Ascending aorta (tissue), 2 donors: ENCODE data around the gene PXYLP1. TPM values are rescaled to one million over a fixed set of nuclear protein-coding genes. Genes with fewer than 3 reads are reported as not detected.

ENCODE experiments used
- DNase-seq, 2 donors: peaks; one replicate each; pipeline ENCODE4 v3.0.0-alpha.2; 2019; ENCODE audit warnings: low spot score in 2 of 2
- H3K27ac ChIP-seq, 2 donors: fragments of 200-600 bp; sonication (generic); one replicate each; pipeline ENCODE4 v1.5.1; 2016 to 2017; ENCODE audit warnings: mild to moderate bottlenecking in 1 of 2
- H3K27me3 ChIP-seq: fragments of 200-600 bp; sonication (generic); one replicate; pipeline ENCODE4 v1.5.1; 2017
- H3K36me3 ChIP-seq, 2 donors: fragments of 200-600 bp; sonication (generic); one replicate each; pipeline ENCODE4 v1.5.1; 2016
- H3K4me1 ChIP-seq, 2 donors: fragments of 200-600 bp; sonication (generic); one replicate each; pipeline ENCODE4 v1.5.1; 2016 to 2017; ENCODE audit warnings: mild to moderate bottlenecking in 1 of 2
- H3K4me3 ChIP-seq, 2 donors: fragments of 200-600 bp; sonication (generic); one replicate each; pipeline ENCODE4 v1.5.1; 2016 to 2017; ENCODE audit warnings: mild to moderate bottlenecking in 1 of 2
- H3K9me3 ChIP-seq, 2 donors: fragments of 200-600 bp; sonication (generic); one replicate each; pipeline ENCODE4 v1.5.1; 2016
- intact Hi-C: fragments of 100-400 bp; cut with DNase I; formaldehyde crosslinking; loops from one replicate; pipeline ENCODE4 v1.15.1; 2023
- total RNA-seq: library from RNA; depleted of rRNA; stranded (reverse); fragments of >200 nt; gene quantifications from one replicate; pipeline ENCODE4 v1.1.0, GENCODE V29; 2016
- TF ChIP-seq, protein P1 (sequence below), 3 experiments: fragments of 200-600 bp in 2 of 3; fragments of 450-650 bp in 1 of 3; sonication (generic) in 2 of 3; IDR thresholded peaks; one replicate each; pipeline ENCODE4 v1.5.1; 2016 to 2019; ENCODE audit warnings: antibody characterized with exemption in 3 of 3, mild to moderate bottlenecking in 1 of 3, moderate library complexity in 1 of 3

PXYLP1 gene
- total RNA-seq, 1 donor from 2014 or later: 14.2 TPM

DNA sequence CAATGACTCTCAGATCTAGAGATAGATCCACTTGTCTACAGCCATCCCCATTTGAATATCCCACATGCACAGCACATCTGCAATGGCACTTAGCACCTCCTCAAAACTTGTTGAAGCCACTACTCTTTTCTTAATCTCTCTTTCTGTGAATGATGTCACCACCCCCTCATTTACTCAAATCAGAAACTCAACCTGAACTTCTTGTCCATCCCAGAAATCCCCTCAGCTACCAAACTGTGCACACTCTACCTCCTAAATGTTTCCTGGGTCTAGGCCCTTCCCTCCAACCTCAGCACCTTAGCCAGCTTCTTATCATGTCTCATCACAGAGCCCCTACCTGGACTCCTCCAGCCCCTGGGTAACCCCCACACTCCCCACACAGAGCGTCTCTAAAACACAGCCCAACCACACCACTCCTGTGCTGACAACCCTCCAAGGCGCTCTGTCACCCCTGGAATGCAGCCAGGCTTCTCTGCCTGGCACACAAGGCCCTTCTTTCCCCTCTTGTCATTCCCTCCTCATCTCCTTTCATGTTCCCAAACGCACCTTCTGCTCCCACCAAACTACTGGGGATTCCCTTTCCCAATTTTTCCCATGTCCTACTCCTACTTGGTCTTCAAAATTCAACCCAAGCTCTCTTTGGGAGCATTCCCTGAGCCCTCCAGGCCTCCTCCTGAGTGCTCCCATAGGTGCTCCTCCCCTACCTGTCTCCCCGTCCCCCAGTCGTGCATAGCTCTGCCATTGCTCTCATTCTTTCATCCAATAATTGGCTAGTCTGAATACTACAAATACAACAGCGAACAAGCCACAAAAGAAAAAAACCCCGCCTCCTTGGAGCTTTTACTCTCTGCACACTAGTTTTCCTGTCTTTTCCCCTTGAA is 96.9 kb downstream of the PXYLP1 start:
- Histone ChIP-seq H3K27ac (no peak overlapping the region), H3K27me3 (no peaks in the 10 kb centered on the region), H3K36me3 (no peaks in the 10 kb centered on the region), H3K4me3 (no peak overlapping the region), H3K9me3 (no peaks in the 10 kb centered on the region), H3K4me1 (peaks cover 0 to 2% of the 10 kb centered on the region in 2 donors)
- DNase-seq: no peak
- TF ChIP-seq, protein P1, sequence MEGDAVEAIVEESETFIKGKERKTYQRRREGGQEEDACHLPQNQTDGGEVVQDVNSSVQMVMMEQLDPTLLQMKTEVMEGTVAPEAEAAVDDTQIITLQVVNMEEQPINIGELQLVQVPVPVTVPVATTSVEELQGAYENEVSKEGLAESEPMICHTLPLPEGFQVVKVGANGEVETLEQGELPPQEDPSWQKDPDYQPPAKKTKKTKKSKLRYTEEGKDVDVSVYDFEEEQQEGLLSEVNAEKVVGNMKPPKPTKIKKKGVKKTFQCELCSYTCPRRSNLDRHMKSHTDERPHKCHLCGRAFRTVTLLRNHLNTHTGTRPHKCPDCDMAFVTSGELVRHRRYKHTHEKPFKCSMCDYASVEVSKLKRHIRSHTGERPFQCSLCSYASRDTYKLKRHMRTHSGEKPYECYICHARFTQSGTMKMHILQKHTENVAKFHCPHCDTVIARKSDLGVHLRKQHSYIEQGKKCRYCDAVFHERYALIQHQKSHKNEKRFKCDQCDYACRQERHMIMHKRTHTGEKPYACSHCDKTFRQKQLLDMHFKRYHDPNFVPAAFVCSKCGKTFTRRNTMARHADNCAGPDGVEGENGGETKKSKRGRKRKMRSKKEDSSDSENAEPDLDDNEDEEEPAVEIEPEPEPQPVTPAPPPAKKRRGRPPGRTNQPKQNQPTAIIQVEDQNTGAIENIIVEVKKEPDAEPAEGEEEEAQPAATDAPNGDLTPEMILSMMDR (IDR thresholded peaks at IDR 0.05): no peak
- intact Hi-C loops: no loop called here

DNA sequence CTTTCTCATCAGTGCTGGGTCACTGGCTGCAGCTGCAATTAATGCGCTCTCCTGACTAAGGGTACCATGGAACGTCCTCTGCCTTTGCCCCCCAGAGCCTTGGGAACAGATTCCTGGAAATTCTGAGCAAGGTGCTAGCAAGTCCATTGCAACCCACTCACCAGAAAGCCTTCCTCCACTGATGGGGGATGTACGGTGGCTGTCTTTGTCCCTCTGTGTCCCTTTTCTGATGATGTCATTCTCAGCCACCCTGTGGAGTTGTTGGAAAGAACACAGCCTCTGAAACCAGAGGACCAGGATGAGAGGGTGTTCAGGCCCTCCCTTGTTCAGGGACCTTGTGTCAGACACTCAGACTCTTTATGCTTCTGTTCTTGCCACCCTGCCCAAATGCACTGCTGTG is 98.6 kb downstream of the PXYLP1 start:
- TF ChIP-seq, protein P1 (IDR thresholded peaks at IDR 0.05): no peak
- H3K36me3 ChIP-seq: no peaks in the 10 kb centered on the region
- H3K4me3 ChIP-seq: no peak overlapping the region
- H3K27me3 ChIP-seq: no peaks in the 10 kb centered on the region
- DNase-seq: no peak
- no peak overlapping the region for H3K27ac ChIP-seq
- intact Hi-C loops: no loop called here
- no peaks in the 10 kb centered on the region for H3K9me3 ChIP-seq
- H3K4me1 ChIP-seq: peaks cover 0 to 2% of the 10 kb centered on the region in 2 donors

DNA sequence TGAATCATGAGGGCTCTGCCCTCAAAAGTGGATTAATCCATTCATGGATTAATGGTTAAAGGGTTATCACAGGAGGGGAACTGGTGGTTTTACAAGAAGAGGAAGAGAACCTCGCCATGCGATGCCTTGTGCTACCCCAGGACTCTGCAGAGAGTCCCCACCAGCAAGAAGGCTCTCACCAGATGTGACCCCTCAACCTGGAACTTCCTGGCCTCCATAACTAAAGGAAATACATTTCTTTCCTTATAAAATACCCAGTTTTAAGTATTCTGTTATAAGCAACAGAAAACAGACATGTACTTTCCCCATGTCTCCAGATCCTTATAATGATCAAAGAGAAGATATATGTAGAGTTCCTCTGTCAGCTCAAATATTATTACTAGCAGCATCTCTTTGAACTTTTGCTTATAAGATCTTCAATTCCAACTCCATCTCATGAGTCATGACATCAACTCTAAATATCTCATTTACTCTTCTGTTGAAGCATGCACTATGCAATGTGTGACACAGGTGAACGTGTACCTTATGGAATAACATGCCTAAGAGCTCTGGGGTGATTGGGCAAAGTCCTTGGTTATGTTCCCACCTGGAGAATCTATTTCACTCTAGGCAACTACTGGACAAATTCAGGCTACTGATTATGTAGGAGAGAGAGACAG is 99.2 kb downstream of the PXYLP1 start:
- H3K4me3 ChIP-seq: no peak overlapping the region
- TF ChIP-seq, protein P1 (IDR thresholded peaks at IDR 0.05): no peak
- no peak overlapping the region for H3K27ac ChIP-seq
- H3K9me3 ChIP-seq: no peaks in the 10 kb centered on the region
- H3K4me1 ChIP-seq: peaks cover 0 to 2% of the 10 kb centered on the region in 2 donors
- no peaks in the 10 kb centered on the region for H3K27me3 ChIP-seq
- no peak for DNase-seq
- H3K36me3 ChIP-seq: no peaks in the 10 kb centered on the region
- intact Hi-C loops: no loop called here

DNA sequence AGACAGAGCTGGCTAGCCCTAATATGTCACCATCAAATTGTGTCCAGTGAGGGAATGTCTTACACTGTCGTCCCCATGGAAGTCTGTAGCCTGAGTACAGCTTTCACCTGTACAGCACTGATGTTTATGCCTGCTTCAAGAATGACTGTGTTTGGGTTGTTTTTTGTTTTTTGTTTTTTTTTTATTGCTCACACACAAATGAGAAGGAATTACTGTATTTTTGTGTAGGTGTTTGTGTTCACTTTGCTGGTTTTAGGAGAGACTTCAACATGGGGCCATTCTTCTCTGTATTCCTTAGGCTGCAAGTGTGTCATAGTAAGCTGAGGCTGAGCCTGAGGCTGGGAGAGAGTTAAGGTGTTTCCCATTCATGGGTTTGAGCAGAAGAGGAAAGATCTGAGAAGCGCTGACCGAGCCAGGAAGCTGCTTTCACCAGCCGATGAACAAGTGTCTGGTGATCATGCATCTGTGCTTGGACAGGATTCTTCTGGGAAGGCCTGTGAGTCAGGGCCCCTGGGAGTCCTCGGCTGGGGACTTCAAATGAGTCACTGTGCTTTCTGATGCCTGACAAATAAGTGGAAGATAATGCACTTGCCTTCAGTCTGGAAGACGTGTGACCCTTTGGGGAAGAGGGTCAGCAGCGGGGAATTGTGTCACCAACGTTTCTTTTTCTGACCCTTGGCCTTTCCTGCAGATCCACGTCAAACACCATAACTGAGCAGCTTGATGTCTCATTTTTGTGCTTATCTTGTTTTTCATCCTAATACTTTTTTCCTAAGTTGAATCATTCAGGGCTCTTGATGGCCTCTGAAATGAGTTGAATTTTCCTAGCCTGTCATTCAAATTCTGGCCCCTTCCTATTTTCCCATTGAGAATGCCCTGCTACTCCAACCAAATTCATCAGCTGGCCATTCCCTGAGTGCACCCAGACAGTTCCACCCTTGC is 100.0 kb downstream of the PXYLP1 start:
- Histone ChIP-seq H3K4me3 (no peak overlapping the region), H3K27ac (peak overlapping the region; percentile 37 to 41), H3K36me3 (no peaks in the 10 kb centered on the region), H3K27me3 (no peaks in the 10 kb centered on the region), H3K9me3 (no peaks in the 10 kb centered on the region), H3K4me1 (peaks cover 0 to 2% of the 10 kb centered on the region in 2 donors)
- TF ChIP-seq, protein P1 (IDR thresholded peaks at IDR 0.05): no peak
- DNase-seq: peak; percentile 33 to 86
- intact Hi-C loops: no loop called here

DNA sequence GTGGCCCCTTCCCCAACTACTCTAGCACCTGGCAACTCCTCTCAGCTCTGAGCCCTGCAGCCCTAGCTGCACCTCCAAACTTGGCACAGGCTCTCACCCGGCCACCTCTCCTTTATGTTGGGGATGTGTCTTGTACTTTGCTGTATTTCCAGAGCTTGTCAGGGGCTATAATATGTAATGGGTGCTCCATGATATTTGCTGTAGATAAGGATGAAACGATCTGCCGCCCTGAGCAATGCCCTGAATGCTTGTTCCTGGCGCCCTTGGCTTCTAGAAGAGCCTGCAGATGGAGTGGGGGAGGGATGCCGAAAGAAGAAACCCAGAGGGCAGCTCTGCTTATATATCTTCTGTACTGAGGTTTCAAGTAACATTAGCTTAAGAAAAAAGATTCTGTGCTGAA is 100.8 kb downstream of the PXYLP1 start:
- TF ChIP-seq, protein P1 (IDR thresholded peaks at IDR 0.05): no peak
- peaks cover 0 to 2% of the 10 kb centered on the region in 2 donors for H3K4me1 ChIP-seq
- no peak for DNase-seq
- H3K36me3 ChIP-seq: no peaks in the 10 kb centered on the region
- no peaks in the 10 kb centered on the region for H3K27me3 ChIP-seq
- H3K4me3 ChIP-seq: no peak overlapping the region
- no peaks in the 10 kb centered on the region for H3K9me3 ChIP-seq
- H3K27ac ChIP-seq: peak overlapping the region; percentile 37 to 41
- intact Hi-C loops: no loop called here
